Cardiac fibroblast (primary cell): ENCODE results near the gene HJURP.

Experiments used
- DNase-seq, 2 donors: peaks; one replicate each; pipeline versions ENCODE4 v3.0.0 to v3.0.0-alpha.2; 2010; ENCODE audit warnings: low read depth in 2 of 2
- H3K4me3 ChIP-seq, 2 donors: replicated peaks in 1 of 2; 1 replicate in 1 of 2; 2 replicates in 1 of 2; pipeline ENCODE4 v1.5.1; 2011; ENCODE audit warnings: low read depth in 2 of 2, low read length in 2 of 2, mild to moderate bottlenecking in 2 of 2, moderate library complexity in 1 of 2
- CTCF ChIP-seq: IDR thresholded peaks from one replicate; pipeline ENCODE4 v1.5.1; 2011; ENCODE audit warnings: low read depth, mild to moderate bottlenecking, low read length, inconsistent platforms

The HJURP gene

GRCh38 chr2:233837694-233838229 is 16.6 kb downstream of the HJURP start:
- no peak for DNase-seq
- no peak overlapping the region for H3K4me3 ChIP-seq
- no peak for TF ChIP-seq CTCF

GRCh38 chr2:233836359-233836758 is 18.0 kb downstream of the HJURP start:
- TF ChIP-seq CTCF = no peak
- no peak for DNase-seq
- H3K4me3 ChIP-seq = no peak overlapping the region

GRCh38 chr2:233835230-233836186 is 18.8 kb downstream of the HJURP start:
- H3K4me3 ChIP-seq = no peak overlapping the region
- DNase-seq = no peak

GRCh38 chr2:233833345-233833744 is 21.0 kb downstream of the HJURP start:
- peak in 1 of 2 donors; percentile 36 for DNase-seq
- no peak overlapping the region for H3K4me3 ChIP-seq
- TF ChIP-seq CTCF = no peak

More at GRCh38 chr2:233835230-233836186, 18.8 kb downstream of the HJURP start:
- TF ChIP-seq CTCF = no peak

- H3K4me3 ChIP-seq = no peak overlapping the region
- peak; percentile 33 for TF ChIP-seq CTCF
- DNase-seq = peak; percentile 62 to 82
Measured at GRCh38 chr2:233832869-233833311, 21.4 kb downstream of the HJURP start.

- H3K4me3 ChIP-seq = no peak overlapping the region
- peak; percentile 48 to 57 for DNase-seq
- no peak for TF ChIP-seq CTCF
Measured at GRCh38 chr2:233832414-233832813, 21.9 kb downstream of the HJURP start.
